Stimulated activated CD4-positive, alpha-beta T cell treated with anti-CD3 and anti-CD28 coated beads, TNF-alpha, amount 100 ng/mL, for 48 hours (primary cell): Measurements from ENCODE around the gene GSTP1.
"Not testable (repeated sequence)": the region's sequence is repeated elsewhere in the genome, so short reads cannot be mapped to it uniquely, and the experiment has no call there.

Experiments
- DNase-seq, 3 donors: peaks; one replicate each; pipeline ENCODE4 v3.0.0-alpha.2; 2020; ENCODE audit warnings: low read depth in 3 of 3

The GSTP1 gene

GRCh38 chr11:67563705-67564114 lies 19.9 kb upstream of the GSTP1 start:
- not testable (repeated sequence) for DNase-seq

DNA sequence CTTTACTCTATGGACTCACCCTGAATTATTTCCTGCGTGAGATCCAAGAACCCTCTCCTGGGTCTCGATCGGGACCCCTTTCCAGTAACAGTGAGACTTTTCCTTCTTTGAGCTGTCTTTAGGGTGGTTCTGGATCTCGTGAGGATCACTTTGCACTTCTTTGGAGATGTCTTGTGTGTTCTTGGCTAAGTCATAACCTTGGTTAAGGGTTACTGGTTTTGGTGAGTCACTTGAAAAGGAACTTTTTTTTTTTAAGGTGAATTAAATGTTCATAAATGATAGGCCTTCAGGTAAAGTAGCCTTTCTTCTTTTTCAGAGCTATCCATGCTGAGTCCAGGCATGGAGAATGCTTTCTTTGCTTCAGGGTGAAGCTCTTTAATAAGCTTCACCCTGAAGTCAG lies 19.4 kb upstream of the GSTP1 start:
- no peak for DNase-seq

DNA sequence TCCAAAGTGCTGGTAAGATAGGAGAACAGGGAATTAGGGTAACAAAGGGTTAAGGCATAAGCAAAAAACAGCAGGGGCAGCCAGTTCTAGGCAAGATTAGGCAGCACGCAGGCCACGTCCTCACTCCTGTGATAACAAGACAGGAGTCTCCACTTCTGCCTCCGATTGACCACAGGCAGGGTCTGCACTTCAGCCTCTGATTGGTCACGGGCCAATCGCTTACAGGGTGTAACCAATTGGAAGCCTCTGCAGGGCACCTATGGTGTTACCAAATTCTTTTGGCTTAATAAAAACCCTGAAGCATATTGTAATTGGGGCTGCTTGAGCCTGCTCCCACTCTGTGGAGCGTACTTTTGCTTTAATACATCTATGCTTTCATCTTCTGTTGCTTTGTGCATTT lies 12.2 kb upstream of the GSTP1 start:
- DNase-seq, result no peak

DNA sequence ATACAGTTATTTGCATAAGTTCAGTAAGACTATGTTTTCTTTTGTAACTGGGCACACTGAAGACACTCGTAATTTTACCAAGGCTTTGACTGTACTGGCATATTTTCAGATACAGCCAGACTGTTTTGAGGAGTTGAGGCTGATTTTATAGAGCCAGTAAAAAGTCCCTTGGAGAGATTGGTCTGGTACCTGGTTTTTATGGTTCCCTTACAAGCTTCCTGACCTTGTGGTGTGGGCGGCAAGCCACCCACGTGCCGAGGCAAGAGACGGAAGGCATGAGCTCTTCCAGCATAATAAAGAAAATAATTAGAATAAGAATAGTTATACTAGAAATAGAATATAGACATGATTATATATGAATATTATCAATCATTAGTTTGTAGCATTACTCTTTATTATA lies 11.3 kb upstream of the GSTP1 start:
- DNase-seq, result no peak

GRCh38 chr11:67572747-67573419 lies 10.7 kb upstream of the GSTP1 start:
- DNase-seq, result no peak

- no peak for DNase-seq
These were observed 8.7 kb upstream of the GSTP1 start for GRCh38 chr11:67574938-67575337.

DNA sequence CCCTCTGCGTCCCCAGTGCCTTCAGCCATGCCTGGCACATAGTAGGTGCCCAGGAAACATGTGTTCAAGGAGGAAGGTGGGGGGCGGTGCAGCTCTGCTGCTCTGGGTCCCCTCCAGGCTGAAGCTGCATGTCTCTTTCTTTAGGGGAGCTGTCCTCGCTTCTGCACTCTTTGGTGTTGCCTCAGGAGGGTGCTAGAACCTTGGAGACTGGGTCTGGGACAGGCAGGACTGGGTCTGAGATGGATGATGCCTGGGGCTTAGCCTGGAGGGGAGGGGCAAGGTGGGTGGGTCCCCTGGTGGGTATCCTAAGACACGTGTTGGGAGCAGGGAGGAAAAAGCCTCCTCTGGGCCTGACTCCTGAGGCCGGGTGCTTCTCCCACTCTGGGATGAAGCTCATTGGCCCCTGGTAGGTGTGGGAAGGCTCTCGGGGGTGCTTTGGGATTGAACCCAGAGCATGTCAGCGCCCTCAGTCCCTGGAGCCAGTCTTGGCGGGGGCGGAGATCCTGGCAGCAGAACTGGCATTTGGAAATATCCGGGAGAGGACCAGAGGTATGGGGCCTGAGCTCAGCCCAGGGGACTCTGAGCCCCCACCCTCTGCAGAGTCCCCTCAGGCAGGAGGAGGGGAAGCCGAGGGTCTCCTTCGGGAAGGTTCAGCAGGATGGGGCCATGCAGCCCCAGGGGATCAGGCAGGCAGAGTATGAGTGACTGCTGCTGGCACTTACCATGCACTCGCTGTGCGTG lies 6.7 kb upstream of the GSTP1 start:
- no peak for DNase-seq

- no peak for DNase-seq
These were observed 5.7 kb upstream of the GSTP1 start for GRCh38 chr11:67577951-67578350.

GRCh38 chr11:67581469-67581868 lies 2.1 kb upstream of the GSTP1 start:
- DNase-seq, result no peak

GRCh38 chr11:67582011-67582410 lies 1.6 kb upstream of the GSTP1 start:
- no peak for DNase-seq

DNA sequence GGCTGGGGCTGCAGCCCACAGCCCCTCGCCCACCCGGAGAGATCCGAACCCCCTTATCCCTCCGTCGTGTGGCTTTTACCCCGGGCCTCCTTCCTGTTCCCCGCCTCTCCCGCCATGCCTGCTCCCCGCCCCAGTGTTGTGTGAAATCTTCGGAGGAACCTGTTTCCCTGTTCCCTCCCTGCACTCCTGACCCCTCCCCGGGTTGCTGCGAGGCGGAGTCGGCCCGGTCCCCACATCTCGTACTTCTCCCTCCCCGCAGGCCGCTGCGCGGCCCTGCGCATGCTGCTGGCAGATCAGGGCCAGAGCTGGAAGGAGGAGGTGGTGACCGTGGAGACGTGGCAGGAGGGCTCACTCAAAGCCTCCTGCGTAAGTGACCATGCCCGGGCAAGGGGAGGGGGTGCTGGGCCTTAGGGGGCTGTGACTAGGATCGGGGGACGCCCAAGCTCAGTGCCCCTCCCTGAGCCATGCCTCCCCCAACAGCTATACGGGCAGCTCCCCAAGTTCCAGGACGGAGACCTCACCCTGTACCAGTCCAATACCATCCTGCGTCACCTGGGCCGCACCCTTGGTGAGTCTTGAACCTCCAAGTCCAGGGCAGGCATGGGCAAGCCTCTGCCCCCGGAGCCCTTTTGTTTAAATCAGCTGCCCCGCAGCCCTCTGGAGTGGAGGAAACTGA lies 731 bp downstream of the GSTP1 start:
- no peak for DNase-seq

DNA sequence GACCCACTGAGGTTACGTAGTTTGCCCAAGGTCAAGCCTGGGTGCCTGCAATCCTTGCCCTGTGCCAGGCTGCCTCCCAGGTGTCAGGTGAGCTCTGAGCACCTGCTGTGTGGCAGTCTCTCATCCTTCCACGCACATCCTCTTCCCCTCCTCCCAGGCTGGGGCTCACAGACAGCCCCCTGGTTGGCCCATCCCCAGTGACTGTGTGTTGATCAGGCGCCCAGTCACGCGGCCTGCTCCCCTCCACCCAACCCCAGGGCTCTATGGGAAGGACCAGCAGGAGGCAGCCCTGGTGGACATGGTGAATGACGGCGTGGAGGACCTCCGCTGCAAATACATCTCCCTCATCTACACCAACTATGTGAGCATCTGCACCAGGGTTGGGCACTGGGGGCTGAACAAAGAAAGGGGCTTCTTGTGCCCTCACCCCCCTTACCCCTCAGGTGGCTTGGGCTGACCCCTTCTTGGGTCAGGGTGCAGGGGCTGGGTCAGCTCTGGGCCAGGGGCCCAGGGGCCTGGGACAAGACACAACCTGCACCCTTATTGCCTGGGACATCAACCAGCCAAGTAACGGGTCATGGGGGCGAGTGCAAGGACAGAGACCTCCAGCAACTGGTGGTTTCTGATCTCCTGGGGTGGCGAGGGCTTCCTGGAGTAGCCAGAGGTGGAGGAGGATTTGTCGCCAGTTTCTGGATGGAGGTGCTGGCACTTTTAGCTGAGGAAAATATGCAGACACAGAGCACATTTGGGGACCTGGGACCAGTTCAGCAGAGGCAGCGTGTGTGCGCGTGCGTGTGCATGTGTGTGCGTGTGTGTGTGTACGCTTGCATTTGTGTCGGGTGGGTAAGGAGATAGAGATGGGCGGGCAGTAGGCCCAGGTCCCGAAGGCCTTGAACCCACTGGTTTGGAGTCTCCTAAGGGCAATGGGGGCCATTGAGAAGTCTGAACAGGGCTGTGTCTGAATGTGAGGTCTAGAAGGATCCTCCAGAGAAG lies 1.6 kb downstream of the GSTP1 start:
- no peak for DNase-seq

- no peak for DNase-seq
These were observed 2.3 kb downstream of the GSTP1 start for GRCh38 chr11:67585911-67586310.

DNA sequence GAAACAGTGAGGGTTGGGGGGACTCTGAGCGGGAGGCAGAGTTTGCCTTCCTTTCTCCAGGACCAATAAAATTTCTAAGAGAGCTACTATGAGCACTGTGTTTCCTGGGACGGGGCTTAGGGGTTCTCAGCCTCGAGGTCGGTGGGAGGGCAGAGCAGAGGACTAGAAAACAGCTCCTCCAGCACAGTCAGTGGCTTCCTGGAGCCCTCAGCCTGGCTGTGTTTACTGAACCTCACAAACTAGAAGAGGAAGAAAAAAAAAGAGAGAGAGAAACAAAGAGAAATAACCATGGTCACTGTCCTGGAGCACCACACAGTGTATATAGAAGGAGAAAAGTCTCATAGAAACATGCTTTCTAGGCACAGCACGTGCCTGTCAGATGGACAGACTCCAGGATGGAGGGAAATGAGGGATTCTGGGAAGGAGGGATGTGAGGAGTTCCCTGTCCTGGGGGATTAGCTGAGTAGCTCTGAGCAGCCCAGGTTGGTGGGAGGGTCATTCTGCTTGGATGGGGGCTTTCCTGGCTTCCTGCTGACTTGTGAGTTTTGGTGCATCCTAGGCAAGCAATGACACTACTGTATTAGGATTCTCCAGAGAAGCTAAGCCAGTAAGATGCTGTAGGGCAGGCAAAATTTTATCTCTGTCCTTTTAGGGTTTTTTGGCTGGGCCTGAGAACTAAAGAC lies 3.1 kb downstream of the GSTP1 start:
- no peak for DNase-seq

GRCh38 chr11:67588136-67588503 lies 4.5 kb downstream of the GSTP1 start:
- no peak for DNase-seq

- DNase-seq, result not testable (repeated sequence)
These were observed 5.3 kb downstream of the GSTP1 start for GRCh38 chr11:67588899-67589415.

DNA sequence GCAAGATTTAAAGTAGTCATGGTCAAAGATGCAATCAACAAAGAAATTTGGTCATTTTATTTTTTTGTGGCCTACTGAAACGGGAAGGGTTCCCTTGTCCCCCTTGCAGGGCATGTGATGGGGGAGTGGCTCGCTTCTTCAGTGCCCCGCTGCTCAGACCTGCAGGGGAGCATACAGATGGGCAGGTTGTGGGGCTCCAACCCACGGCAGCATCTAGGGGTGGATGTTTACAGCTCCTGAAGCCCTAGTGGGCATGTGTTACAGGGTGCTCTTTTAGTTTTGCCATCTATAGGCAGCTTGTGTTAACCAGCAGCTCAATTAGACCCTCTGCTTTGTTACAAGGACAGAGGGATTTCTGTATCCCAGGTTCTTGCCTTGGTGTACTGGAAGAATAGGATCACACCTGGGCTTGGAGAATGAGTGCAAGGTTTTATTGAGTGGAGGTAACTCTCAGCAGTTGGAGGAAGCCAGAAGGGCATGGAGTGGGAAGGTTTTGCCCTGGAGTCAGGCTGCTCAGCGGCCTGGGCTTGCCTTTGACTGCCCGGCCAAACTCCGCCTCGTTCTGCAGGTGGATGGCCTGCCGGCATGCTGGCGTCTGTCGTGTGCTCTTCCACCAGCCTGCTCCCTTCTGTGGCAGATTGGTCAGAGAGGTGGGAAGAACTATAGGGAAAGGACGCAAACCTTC lies 9.4 kb downstream of the GSTP1 start:
- no peak for DNase-seq

DNA sequence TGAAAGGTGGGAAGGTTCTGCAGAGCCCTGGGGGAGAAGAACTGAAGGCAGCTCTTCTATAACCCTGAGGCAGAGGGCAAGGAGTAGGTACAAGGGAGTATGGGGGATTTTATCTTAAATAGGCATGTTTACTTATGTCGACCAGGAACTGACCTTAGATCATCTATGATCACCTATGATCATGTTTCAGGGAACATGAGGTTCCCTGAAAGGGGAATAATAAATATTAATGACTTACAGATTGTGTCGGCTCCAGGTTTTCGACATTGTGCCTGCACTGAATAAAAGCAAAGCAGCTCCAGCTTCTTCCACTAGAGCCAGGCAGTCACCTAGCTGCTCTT lies 9.9 kb downstream of the GSTP1 start:
- no peak for DNase-seq

DNA sequence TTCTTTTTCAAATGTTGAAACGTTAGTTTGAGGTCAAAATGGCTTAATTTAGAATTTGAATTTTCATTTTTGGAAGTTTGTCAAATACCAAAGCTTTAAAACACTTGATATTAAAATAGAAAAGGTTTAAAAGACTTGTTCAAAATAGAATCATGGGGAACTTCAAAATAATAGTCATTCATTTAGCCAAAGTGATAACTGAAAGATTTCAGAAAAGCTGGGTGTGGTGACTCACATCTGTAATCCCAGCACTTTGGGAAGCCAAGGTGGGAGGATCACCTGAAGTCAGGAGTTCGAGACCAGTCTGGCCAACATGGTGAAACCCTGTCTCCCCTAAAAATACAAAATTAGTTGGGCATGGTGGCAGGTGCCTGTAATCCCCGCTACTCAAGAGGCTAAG lies 10.9 kb downstream of the GSTP1 start:
- DNase-seq, result no peak

GRCh38 chr11:67596753-67597300 lies 13.2 kb downstream of the GSTP1 start:
- DNase-seq, result no peak
